GM21825 (cell line): ENCODE data around the gene CSTA.

ENCODE experiments used
- ATAC-seq: cut with Tn5 transposase; IDR thresholded peaks from one replicate; pipeline ENCODE4 v1.9.1; 2021; ENCODE audit warnings: mild to moderate bottlenecking, moderate library complexity; ENCODE audit not compliant: unreplicated experiment

The CSTA gene, protein sequence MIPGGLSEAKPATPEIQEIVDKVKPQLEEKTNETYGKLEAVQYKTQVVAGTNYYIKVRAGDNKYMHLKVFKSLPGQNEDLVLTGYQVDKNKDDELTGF

DNA sequence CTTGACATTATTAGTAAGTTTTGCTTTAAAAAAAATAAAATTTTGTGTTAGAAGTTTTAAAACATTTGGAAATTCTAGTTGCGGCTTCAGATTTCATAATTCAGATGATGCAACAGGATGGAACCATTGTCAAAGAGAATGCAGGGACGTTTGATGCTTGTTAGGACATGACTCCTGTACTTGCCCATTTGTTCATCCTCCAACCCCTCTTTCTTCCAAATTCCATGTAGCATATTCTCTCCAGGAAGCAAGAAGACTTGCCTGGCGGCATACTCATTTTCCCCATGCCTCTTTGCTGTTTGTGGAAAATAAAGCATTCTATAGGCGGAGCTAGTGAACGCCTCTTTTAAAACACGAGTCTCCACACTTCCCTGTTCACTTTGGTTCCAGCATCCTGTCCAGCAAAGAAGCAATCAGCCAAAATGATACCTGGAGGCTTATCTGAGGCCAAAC, at the start of gene CSTA:
TSS of gene CSTA (plus strand) at position 378 of the 453 bp plus-strand sequence. CDS start at position 423, 45 bp downstream.
- no peak for ATAC-seq

- no peak for ATAC-seq
Observed at GRCh38 chr3:122281891-122282290, 43.2 kb upstream of the CSTA start.

- ATAC-seq: no peak
Observed at GRCh38 chr3:122283796-122284445, 41.1 kb upstream of the CSTA start.

DNA sequence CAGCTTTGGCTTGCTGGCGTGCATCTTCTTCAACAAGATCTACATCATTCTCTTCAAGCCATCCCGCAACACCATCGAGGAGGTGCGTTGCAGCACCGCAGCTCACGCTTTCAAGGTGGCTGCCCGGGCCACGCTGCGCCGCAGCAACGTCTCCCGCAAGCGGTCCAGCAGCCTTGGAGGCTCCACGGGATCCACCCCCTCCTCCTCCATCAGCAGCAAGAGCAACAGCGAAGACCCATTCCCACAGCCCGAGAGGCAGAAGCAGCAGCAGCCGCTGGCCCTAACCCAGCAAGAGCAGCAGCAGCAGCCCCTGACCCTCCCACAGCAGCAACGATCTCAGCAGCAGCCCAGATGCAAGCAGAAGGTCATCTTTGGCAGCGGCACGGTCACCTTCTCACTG, 40.6 kb upstream of the CSTA start:
- no peak for ATAC-seq

- ATAC-seq: no peak
Observed at GRCh38 chr3:122294359-122294758, 30.7 kb upstream of the CSTA start.

GRCh38 chr3:122295266-122296062, 29.6 kb upstream of the CSTA start:
- ATAC-seq: no peak

- ATAC-seq: no peak
Observed at GRCh38 chr3:122298239-122298638, 26.8 kb upstream of the CSTA start.

DNA sequence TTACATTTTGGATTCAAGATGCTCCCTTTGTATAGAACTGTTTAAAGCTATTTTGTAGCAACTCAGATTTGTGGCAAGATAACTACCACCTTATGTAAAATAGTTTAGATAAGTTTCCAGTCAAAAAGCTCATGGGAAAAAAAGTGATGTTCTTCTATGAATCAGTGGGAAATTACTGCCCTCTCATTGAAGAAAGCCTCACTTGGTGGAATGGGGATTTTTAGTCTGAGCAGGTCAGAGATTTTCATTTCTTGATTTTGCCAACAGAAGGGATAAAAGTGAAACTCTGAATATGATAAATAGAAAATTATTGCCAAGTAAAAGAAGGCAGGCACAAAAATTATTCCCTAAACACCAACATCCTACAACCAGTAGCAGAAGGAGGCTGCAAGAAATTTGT, 25.8 kb upstream of the CSTA start:
- ATAC-seq: no peak

- no peak for ATAC-seq
Observed at GRCh38 chr3:122299872-122300460, 25.1 kb upstream of the CSTA start.

- peak; percentile 53 for ATAC-seq
Observed at GRCh38 chr3:122301063-122301462, 24.0 kb upstream of the CSTA start.

GRCh38 chr3:122305818-122306621, 19.0 kb upstream of the CSTA start:
- ATAC-seq: no peak

- ATAC-seq: no peak
Observed at GRCh38 chr3:122306622-122306953, 18.5 kb upstream of the CSTA start.

- no peak for ATAC-seq
Observed at GRCh38 chr3:122307094-122307687, 17.9 kb upstream of the CSTA start.

GRCh38 chr3:122307976-122308375, 17.1 kb upstream of the CSTA start:
- no peak for ATAC-seq

GRCh38 chr3:122310361-122310760, 14.7 kb upstream of the CSTA start:
- no peak for ATAC-seq

DNA sequence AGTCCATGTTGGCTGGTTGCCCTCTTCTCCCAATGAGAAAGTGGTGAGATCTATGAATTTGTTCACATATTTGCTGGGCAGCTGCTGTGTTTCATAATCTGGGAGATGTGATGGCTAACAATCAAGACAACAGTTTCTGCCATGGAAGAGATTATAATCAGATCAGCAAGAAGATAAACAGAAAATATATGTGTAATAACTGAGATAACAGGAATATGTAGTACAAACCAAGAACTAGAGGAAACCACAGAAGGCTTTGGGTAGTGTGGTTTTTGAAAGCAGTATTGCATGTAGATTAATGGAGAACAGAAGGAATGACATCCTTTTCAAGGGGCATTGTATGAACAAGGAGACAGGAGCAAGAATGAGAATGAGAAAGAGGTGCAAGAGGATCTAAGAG, 12.2 kb upstream of the CSTA start:
- ATAC-seq: no peak

GRCh38 chr3:122313281-122313680, 11.8 kb upstream of the CSTA start:
- no peak for ATAC-seq

DNA sequence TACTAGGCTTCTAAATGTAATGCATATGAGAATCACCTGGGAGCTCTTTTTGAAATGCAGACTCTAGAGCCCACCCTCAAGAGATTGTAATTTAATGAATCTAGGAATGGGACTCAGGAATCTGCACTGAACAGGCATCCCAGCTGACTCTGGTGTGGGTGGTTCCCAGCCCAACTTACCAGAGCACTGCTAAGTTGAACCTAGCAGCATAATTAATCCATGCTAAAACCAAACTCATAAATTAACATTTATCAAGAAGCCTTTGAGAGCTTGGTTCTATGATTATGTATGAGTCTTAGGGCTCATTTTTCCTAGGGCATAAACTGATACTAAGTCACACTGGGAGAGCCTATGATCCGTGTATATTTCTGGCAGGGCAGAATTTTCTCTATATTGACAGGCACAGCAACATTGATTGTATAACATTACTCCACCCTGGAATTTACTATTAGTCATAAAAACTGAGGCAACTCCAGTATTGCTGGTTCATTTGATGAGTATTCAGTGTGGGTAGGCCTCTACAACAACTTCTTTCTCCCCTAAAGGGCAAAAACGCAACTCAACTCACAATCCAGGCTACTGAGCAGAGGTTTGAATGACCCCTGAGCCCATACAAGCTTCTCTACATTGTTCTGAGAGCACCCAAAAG, 10.7 kb upstream of the CSTA start:
- ATAC-seq: no peak

GRCh38 chr3:122315619-122316018, 9.4 kb upstream of the CSTA start:
- ATAC-seq: no peak

DNA sequence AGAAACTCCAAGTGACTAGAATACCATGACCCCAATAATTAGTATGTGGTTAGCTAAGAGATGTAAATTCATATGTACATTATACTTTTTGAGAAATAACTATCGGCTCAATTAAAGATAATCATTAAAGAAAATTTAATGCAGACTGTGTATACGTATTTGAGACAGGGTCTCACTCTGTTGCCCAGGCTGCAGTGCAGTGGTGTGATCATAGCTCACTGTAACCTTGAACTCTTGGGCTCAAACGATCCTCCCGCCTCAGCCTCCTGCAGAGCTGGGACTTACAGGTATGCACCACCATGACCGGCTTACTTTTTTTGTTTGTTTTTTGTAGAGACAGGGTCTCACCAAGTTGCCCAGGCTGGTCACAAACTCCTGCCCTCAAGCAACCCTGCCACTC, 8.7 kb upstream of the CSTA start:
- no peak for ATAC-seq
